Measurements from ENCODE around the gene SOX4.

DNA sequence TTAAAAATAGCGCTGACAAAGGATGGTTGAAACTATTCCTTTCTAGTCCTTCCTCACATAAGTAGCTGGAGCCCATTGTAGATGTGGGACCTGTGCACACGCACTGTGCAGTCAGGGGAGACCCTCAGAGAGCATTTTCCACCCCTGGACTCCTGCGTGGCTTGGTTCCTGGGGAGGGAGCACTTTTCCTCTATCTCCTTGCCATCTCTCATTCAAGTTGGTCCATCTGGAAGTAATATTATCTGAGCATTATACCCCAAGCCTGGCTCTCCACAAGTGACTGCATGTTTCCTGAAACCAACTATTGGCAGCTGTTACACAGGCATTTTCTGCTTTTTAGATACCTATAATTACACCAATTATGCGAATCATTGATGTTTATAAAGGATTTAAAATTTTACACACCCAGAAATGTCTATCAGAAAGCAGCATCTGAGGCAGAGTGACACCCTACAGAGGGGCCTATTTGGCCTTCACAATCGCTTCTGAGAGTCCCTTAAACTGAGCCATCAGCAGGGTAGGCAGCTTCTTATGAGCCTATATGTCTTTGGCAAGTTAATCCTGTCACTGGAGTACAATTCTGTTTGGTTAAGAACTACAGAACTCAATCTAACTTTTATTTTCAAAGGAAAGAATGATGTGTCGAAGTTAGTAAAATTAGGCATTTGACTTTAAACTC, 18.7 kb downstream of the SOX4 start:
- no peak for TF ChIP-seq CTCF (conservative IDR thresholded peaks at IDR 0.05 in 1 of 2, IDR thresholded peaks at IDR 0.05 in 1 of 2; ENCODE audit: low read depth in 1 of 2, low read length in 2 of 2)
- no peak for TF ChIP-seq EZH2 (IDR thresholded peaks at IDR 0.05; ENCODE audit: low read length, missing control alignments)

All from fibroblast of lung (primary cell).